HEK293T (cell line): Measurements from ENCODE around the gene RAB11A.
A peak's percentile ranks its signal among the peaks of the same experiment; 100 is the strongest.
"Not testable (repeated sequence)": the region's sequence is repeated elsewhere in the genome, so short reads cannot be mapped to it uniquely, and the experiment has no call there.

Experiments
- CTCF ChIA-PET: fragments of 350-600 bp; formaldehyde crosslinking; extraction: SDS; loops from one replicate; lab custom pipeline; 2021; ENCODE audit warnings: antibody characterized with exemption, inconsistent platforms; lab: Yijun Ruan, JAX
- POLR2A ChIA-PET: fragments of 350-600 bp; formaldehyde crosslinking; extraction: SDS; loops from one replicate; lab custom pipeline; 2020; ENCODE audit warnings: antibody characterized with exemption, inconsistent platforms; lab: Yijun Ruan, JAX
- DNase-seq: peaks from one replicate; pipeline ENCODE4 v3.0.0; 2012; ENCODE audit warnings: mixed read lengths; ENCODE audit errors: extremely low spot score
- ARNT ChIP-seq: fragments of 450-650 bp; IDR thresholded peaks from 2 replicates; pipeline ENCODE4 v1.6.1; 2017; ENCODE audit warnings: mild to moderate bottlenecking
- BHLHE40 ChIP-seq: fragments of 450-650 bp; IDR thresholded peaks from 2 replicates; pipeline ENCODE4 v1.6.1; 2016; ENCODE audit warnings: mild to moderate bottlenecking, moderate library complexity, borderline replicate concordance
- CTBP1 ChIP-seq: fragments of 450-650 bp; IDR thresholded peaks from 2 replicates; pipeline ENCODE4 v1.6.1; 2016; ENCODE audit warnings: borderline replicate concordance
- ELF4 ChIP-seq: fragments of 450-650 bp; IDR thresholded peaks from 2 replicates; pipeline ENCODE4 v1.6.1; 2017; ENCODE audit warnings: antibody characterized with exemption
- FOXA1 ChIP-seq: fragments of 450-650 bp; IDR thresholded peaks from 2 replicates; pipeline ENCODE4 v1.6.1; 2016; ENCODE audit warnings: mild to moderate bottlenecking
- FOXK2 ChIP-seq: fragments of 450-650 bp; IDR thresholded peaks from 2 replicates; pipeline ENCODE4 v1.6.1; 2016; ENCODE audit warnings: mild to moderate bottlenecking
- FOXM1 ChIP-seq: fragments of 450-650 bp; IDR thresholded peaks from 2 replicates; pipeline ENCODE4 v1.6.1; 2017; ENCODE audit warnings: mild to moderate bottlenecking, borderline replicate concordance
- HDGF ChIP-seq: fragments of 450-650 bp; IDR thresholded peaks from 2 replicates; pipeline ENCODE4 v1.6.1; 2017; ENCODE audit warnings: antibody characterized with exemption, borderline replicate concordance
- L3MBTL2 ChIP-seq: fragments of 450-650 bp; conservative IDR thresholded peaks from 2 replicates; pipeline ENCODE4 v1.6.1; 2016; ENCODE audit warnings: mild to moderate bottlenecking
- LEF1 ChIP-seq: fragments of 450-650 bp; IDR thresholded peaks from 2 replicates; pipeline ENCODE4 v1.6.1; 2017; ENCODE audit warnings: mild to moderate bottlenecking, borderline replicate concordance
- NFRKB ChIP-seq: fragments of 450-650 bp; IDR thresholded peaks from 2 replicates; pipeline ENCODE4 v1.6.1; 2016; ENCODE audit warnings: mild to moderate bottlenecking, moderate library complexity
- SP1 ChIP-seq: fragments of 450-650 bp; IDR thresholded peaks from 2 replicates; pipeline ENCODE4 v1.6.1; 2017
- SUZ12 ChIP-seq: fragments of 450-650 bp; IDR thresholded peaks from 2 replicates; pipeline ENCODE4 v1.6.1; 2016; ENCODE audit warnings: mild to moderate bottlenecking
- TARDBP ChIP-seq: fragments of 450-650 bp; IDR thresholded peaks from 2 replicates; pipeline ENCODE4 v1.6.1; 2016
- ZNF384 ChIP-seq: fragments of 450-650 bp; IDR thresholded peaks from 2 replicates; pipeline ENCODE4 v1.6.1; 2016
- TF ChIP-seq, protein P1 (sequence below): fragments of 450-650 bp; IDR thresholded peaks from 2 replicates; pipeline ENCODE4 v1.6.1; 2016

RAB11A gene

GRCh38 chr15:65869954-65870871, 922 bp downstream of the RAB11A start:
- ChIA-PET POLR2A (interaction anchor here (0.6 to 3.5 kb wide), 50 partner anchors 7 to 685 kb away, joined by 3 to 29 read pairs (median 5); partner anchors contain the start of genes CLPX, DENND4A, DIS3L and HACD3), CTCF (interaction anchor here (0.6 to 5.0 kb wide), 5 partner anchors 12 to 242 kb away, joined by 3 to 32 read pairs (median 3); no protein-coding TSS in a partner anchor)
- DNase-seq = peak; percentile 26
- TF ChIP-seq L3MBTL2 = no peak
- no peak for TF ChIP-seq CTBP1
- no peak for TF ChIP-seq ELF4
- TF ChIP-seq SP1 = no peak
- TF ChIP-seq ZNF384 = 0 out of 2 replicates have a peak, but pooled peaks have one; percentile 31
- TF ChIP-seq TARDBP = no peak
- no peak for TF ChIP-seq FOXM1

DNA sequence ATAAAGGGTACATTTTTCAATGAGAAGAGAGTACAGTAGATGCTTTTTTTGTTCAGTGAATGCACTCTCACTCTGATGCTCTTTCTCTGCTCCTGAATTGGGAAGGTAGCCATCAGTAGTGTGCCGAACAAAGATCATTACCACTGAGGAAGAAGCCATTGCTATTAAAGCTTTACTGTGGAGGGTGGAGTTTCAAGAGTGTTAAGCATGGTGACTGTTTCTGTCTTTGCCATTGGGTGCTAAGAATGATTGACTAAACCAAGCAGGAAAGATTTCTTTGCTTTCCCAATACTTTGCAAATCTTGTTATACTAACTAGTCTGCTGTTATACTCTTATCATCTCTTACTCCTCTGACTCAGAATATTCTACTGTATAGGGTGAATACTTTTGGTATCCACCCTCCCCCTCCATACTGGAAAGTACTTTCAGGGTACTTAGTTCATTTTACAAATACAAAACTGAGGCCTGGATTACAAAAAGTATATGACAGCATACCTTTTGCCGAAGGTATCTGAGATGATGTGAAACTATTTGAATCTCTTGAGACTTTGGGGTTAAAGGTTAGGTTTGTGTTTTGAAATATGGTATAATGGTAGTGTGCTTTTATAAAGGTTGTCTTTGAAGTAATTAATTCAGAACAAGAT, 1.7 kb downstream of the RAB11A start:
- ChIA-PET CTCF (interaction anchor here (1.2 kb wide), 1 partner anchor 34 kb away, joined by 4 read pairs; no protein-coding TSS in a partner anchor), POLR2A (interaction anchor here (1.0 to 3.5 kb wide), 13 partner anchors 7 to 566 kb away, joined by 3 to 29 read pairs (median 10); partner anchors contain the start of genes DENND4A, HACD3, INTS14 and RNU5B-1)
- DNase-seq = peak; percentile 25
- TF ChIP-seq, protein P1, sequence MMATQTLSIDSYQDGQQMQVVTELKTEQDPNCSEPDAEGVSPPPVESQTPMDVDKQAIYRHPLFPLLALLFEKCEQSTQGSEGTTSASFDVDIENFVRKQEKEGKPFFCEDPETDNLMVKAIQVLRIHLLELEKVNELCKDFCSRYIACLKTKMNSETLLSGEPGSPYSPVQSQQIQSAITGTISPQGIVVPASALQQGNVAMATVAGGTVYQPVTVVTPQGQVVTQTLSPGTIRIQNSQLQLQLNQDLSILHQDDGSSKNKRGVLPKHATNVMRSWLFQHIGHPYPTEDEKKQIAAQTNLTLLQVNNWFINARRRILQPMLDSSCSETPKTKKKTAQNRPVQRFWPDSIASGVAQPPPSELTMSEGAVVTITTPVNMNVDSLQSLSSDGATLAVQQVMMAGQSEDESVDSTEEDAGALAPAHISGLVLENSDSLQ = peak; percentile 49; the same call in 1 of the 2 replicates
- TF ChIP-seq NFRKB (no peak), FOXK2 (no peak)

DNA sequence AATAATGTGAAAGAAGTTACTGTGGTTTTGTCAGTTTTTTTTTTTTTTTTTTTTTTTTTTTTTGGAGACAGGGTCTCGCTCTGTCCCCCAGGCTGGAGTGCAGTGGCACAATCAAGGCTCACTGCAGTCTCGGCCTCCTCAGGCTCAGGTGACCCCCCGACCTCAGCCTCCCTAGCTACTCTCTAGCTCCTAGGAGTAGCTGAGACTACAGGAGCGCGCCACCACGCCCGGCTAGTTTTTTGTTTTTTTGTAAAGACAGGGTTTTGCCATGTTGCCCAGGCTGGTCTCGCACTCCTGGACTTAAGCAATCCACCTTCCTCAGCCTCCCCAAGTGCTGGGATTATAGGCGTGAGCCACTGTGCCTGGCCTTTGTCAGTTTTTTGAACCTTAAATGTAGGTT, 2.6 kb downstream of the RAB11A start:
- POLR2A ChIA-PET, DNase-seq: not testable (repeated sequence)

DNA sequence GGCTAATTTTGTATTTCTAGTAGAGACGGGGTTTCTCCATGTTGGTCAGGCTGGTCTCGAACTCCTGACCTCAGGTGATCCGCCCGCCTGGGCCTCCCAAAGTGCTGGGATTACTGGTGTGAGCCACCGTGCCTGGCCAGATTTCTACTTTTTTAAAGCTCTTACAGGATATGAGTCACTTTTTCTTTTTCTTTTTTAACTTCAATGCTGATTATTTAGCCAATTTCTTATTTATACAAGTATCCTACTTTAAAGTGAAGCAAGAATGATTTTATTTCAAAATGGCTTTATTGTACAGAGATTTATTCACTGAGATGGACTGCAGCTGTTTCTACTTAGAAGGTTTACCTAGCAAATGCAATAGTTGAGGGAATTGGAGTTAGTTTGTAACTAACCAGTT, 3.3 kb downstream of the RAB11A start:
- DNase-seq, POLR2A ChIA-PET: not testable (repeated sequence)
- CTCF ChIA-PET = interaction anchor here (1.3 kb wide), 1 partner anchor 10 kb away, joined by 3 read pairs; no protein-coding TSS in a partner anchor

More for the DNA sequence above, 2.6 kb downstream of the RAB11A start:
- 0 out of 2 replicates have a peak, but pooled peaks have one; percentile 35 for TF ChIP-seq ZNF384
- CTCF ChIA-PET = interaction anchor here (0.7 to 1.3 kb wide), 3 partner anchors 9 to 98 kb away, joined by 3 to 4 read pairs (median 3); no protein-coding TSS in a partner anchor

GRCh38 chr15:65873256-65873655, 4.0 kb downstream of the RAB11A start:
- TF ChIP-seq FOXA1 = no peak
- TF ChIP-seq SUZ12 = no peak
- TF ChIP-seq BHLHE40 = no peak
- TF ChIP-seq ZNF384 = no peak
- no peak for TF ChIP-seq HDGF
- no peak for TF ChIP-seq TARDBP
- TF ChIP-seq ARNT = no peak
- no peak for TF ChIP-seq SP1
- TF ChIP-seq, protein P1 = no peak
- TF ChIP-seq L3MBTL2 = no peak
- no peak for TF ChIP-seq LEF1
- no peak for TF ChIP-seq NFRKB
- no peak for TF ChIP-seq CTBP1
- CTCF ChIA-PET = no interaction called here
- no peak for DNase-seq
- POLR2A ChIA-PET = no interaction called here

- CTCF ChIA-PET = interaction anchor here (1.1 kb wide), 1 partner anchor 13 kb away, joined by 5 read pairs; no protein-coding TSS in a partner anchor
- no peak for DNase-seq
- TF ChIP-seq ZNF384 = no peak
- no peak for TF ChIP-seq ELF4
- TF ChIP-seq FOXA1 = no peak
- TF ChIP-seq SUZ12 = no peak
- TF ChIP-seq LEF1 = no peak
- no peak for TF ChIP-seq CTBP1
- no peak for TF ChIP-seq ARNT
- TF ChIP-seq TARDBP = no peak
- no peak for TF ChIP-seq NFRKB
- no peak for TF ChIP-seq SP1
- TF ChIP-seq, protein P1 = no peak
- TF ChIP-seq BHLHE40 = no peak
- TF ChIP-seq HDGF = no peak
- TF ChIP-seq FOXK2 = no peak
- no peak for TF ChIP-seq FOXM1
- TF ChIP-seq L3MBTL2 = no peak
- POLR2A ChIA-PET = no interaction called here
Observed at GRCh38 chr15:65875458-65875857, 6.2 kb downstream of the RAB11A start.
